Measurements from ENCODE around the gene MLF2.

The MLF2 gene

DNA sequence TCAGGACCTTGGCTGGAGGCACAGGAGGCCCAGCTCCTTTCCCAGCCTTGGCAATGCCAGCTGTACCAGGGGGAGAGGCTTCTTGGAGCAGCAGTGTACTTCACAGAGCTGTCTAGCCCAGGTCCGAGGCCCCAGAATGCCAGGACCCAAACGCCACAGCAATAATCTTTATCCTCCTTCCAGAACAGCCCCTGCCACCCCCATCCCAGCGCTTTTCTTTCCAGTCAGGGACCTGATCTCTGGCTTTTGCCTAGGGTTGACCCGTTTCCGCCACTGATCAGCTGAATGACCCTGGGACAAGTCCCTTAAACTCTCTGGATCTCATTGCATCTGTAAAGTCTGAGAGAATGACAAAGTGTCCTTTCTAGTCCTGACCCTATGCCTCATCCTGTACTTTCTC is 24.4 kb upstream of the MLF2 start:
- no peak for DNase-seq

DNA sequence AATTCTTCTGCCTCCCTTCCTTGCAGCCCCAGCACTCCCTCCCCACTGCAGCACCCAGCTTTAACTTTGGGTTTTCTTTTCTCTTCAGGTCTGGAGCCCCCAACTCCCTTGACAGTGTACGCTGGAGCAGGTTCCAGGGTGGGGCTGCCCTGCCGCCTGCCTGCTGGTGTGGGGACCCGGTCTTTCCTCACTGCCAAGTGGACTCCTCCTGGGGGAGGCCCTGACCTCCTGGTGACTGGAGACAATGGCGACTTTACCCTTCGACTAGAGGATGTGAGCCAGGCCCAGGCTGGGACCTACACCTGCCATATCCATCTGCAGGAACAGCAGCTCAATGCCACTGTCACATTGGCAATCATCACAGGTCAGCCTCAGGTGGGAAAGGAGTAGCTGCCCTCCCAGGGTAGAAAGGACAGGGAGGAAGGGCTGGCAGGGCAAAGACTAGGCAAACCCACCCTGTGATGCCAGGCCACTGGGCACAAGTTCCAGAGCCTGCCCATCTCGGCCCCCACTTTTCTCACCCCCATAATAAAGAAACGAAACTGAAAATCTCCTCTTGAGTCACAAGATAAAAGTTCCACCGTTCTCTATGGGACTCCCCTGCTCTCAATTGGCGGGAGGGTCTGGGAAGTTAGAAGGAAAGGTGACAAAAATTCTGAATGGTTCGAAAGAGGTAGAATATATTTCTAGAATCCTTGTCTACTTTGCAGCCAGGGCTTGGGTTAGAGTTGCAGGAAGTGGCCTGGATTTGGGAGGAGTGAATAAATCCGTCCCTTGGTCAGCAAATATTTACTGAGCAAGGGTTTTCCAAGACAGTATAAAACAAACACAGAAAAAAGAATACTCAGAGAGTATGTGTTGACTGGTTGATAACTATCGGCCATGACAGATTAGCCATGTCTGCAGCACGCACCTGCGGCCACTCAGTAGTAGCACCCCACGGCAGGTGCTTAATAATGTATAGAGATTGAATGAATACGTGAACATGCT is 22.5 kb upstream of the MLF2 start:
- DNase-seq = no peak

DNA sequence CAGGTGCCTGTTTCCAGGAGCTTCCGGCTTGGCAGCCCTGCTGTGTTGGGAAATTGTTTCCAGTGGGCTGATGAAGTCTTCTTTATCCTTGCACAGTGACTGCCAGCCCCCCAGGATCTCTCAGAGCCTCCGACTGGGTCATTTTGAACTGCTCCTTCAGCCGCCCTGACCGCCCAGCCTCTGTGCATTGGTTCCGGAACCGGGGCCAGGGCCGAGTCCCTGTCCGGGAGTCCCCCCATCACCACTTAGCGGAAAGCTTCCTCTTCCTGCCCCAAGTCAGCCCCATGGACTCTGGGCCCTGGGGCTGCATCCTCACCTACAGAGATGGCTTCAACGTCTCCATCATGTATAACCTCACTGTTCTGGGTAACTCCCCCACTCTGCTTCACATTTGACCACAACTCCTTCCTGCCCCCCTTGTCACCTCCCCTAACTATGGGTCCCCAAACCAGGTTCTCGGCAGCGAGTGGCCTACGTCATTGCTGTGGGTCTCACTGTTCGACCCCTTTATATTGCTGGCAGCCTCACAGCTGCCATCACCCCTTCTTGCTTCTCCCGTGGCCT is 21.6 kb upstream of the MLF2 start:
- DNase-seq = no peak

DNA sequence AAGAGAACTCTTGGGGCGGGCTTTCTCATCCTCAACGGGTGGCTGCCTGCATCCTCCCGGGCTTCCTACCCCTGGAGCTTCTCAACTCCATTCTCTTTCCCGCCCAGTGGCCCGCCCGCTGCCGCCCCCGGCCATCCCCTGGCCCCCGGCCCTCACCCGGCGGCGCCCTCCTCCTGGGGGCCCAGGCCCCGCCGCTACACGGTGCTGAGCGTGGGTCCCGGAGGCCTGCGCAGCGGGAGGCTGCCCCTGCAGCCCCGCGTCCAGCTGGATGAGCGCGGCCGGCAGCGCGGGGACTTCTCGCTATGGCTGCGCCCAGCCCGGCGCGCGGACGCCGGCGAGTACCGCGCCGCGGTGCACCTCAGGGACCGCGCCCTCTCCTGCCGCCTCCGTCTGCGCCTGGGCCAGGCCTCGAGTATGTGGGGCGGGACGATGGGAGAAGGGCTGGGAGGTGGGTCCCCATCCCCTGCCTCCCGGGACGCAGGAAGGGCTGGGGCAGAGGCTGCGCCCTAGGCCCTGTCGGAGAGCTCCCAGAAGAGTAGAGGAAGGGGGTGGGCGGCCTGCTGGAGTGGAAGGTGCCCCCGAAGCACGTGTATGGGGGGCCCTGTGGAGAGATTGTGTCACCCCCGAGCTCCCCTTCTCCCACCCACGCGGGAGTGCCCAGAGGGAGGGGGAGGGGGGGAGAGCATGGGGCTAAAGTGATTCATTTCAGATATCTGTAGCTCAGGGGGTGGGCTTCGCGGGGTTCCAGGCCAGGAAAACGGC is 20.8 kb upstream of the MLF2 start:
- DNase-seq = no peak

DNA sequence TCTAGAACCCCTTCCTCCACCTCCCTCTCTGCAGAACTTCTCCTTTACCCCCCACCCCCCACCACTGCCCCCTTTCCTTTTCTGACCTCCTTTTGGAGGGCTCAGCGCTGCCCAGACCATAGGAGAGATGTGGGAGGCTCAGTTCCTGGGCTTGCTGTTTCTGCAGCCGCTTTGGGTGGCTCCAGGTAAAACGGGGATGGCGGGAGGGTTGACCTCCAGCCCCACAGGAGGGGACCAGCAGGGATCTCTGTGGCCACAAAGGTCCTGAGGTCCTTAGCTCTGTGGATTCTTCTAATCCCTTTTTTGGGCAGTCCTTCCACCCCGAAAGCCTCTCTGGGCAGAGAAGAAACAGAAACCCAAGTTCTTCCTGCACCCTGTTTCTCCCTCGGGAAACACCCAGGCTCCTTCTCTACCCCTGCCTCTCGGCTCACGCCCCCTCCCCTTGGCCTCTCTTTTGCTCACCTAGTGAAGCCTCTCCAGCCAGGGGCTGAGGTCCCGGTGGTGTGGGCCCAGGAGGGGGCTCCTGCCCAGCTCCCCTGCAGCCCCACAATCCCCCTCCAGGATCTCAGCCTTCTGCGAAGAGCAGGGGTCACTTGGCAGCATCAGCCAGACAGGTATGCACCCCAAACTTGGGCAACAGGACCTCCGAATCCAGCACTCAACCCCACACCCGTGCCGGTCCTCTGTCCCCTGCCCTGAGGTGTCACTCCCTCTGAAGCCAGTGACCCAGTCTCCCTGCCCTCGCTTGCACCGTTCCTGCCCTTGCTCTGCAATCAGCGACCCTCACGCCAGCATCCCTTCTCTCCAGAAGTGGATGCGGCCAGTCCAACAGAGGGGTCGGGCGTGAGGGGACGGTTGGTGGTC is 20.0 kb upstream of the MLF2 start:
- no peak for DNase-seq

DNA sequence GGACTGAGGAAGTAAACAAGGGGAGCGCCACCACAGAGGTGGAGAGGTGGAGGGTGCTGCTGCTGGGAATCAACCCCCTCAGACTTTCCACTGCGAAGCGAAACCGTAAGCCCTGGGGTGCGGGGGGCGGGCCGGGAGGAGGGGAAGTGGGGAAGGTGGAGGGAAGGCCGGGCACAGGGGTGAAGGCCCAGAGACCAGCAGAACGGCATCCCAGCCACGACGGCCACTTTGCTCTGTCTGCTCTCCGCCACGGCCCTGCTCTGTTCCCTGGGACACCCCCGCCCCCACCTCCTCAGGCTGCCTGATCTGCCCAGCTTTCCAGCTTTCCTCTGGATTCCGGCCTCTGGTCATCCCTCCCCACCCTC is 19.4 kb upstream of the MLF2 start, which contains the start of gene LAG3:
Gene LAG3, plus strand, starts transcription at position 190 of the 365 bp plus-strand sequence. CDS start 333 bp downstream, outside the sequence.
- no peak for DNase-seq

DNA sequence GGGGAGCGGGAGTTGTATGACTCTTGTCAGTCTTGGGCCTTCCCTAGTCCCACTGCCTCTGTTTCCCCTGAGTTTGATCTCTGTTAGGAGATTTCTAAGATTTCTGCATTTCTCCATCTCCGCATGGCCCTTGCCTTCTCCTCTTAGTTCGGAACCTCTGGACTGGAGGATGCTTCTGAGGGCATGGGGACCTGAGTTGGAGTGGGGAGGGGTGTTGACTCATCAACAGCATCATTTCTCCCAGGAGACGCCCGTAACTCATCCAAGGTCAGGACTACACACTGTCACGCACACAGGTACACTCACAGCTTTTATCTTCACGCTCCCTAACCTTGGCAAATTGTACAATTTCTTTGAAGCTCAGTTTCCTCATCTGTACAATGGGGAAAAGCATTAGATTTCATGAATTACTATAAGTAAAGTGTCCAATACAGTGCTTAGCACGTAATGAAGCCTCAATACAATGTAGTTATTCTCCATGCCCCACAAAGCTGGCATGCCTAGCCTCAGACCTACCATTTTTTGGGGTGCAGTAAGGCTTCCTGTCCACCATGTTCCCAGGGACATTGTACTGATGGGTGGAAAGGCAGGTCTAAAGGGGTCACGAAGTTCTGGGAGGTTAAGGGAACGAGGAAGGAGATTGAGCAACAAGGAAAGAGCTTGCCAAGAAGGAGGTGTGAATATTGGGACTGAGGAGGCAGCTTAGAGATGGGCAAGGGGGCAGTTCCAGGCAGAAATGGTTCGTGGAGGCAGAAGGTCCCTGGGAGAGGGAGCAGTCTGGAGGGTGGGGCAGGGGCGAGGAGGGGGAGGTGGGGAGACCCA is 18.8 kb upstream of the MLF2 start:
- no peak for DNase-seq

DNA sequence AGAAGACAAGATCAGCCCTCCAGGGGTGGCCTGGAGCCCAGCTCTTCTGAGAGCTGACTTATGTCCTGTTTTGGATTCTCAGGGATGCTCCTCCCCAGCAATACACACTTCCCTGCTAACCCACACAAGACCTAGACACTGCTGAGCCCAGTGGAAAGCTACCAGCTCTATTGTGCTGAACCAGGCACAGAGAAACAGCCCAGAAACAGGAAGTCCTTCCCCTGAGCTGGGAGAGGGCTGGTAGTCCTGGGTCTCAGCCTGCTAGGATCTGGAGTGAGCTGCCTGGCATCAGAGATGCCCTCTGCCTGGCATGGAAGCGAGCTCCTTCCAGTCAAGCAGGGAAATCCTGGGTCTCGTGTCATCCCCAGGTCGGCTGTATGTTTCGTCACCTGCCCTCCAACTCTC is 18.2 kb upstream of the MLF2 start:
- no peak for DNase-seq

DNA sequence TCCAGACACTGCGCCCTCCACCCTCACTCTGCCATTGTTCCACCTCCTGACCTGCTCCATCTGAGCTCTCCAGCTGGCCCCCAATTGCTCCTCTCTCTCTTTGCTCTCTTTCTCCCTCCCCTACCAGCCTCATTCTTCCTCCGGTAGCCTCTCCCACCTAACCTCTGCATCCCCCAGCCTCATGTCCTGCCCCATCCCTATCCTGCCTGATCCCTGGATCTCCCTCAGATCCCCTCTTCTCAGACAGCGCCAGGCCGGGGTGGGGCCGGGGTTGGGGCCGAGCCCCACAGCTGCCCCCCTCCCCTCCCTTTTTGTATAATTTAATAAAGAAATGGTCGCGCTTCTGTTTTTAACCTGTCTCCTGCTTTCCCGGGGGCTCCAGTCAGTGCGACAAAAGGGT is 17.7 kb upstream of the MLF2 start:
- no peak for DNase-seq

DNA sequence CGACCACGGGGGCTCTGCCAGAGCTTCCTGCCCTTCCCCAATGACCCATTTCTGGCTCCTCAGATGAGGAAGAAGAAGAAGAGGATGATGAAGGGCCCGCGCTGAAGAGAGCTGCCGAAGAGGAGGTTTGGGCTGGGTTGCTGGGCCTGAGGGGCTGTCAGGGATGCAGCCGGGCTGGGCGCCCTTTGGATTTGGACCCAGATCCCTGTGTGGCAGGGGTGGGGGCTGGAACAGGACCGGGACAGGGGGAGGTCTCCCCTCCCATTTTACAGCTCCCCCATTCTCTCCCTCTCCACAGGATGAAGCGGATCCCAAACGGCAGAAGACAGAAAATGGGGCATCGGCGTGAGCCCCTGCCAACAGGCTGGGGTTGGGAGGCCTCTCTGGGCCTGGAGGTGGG is 17.2 kb upstream of the MLF2 start:
- DNase-seq = no peak

DNA sequence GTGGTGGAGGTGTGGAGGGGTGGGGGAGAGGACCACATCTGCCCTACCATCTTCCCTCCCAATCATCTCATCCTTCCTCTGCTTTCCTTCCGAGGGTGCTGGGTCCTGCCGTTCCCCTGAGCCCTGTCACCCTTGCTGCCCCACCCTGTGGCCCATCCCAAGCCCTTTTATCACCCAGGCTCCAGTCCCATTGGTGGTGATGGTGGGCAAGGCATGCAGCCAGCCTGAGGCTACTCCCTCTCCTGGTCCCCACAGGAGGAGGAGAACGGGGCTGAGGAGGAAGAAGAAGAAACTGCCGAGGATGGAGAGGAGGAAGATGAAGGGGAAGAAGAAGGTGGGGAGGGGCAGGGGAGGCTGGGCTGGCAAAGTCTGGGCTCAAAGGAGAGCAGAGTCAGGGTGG is 16.7 kb upstream of the MLF2 start:
- no peak for DNase-seq

DNA sequence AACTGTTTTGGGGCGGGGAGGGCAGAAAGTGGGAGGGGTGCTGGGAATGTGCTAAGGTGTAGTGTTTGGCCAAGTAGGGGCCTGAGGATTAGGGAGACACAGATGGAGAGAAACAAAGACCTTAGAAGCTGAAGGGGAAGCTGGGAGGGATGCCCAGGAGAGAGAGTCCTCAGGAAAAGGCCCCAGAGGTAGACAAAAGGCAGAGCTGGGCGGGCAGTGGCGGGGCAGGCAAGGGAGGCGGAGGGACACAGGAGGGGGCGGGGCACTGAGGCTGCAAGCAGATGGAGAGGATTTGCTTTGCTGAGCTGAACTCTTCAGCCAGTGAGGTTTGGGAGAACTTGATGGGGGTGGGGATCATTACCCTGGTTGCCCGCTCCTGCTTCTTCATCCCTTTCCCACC is 16.0 kb upstream of the MLF2 start:
- no peak for DNase-seq

DNA sequence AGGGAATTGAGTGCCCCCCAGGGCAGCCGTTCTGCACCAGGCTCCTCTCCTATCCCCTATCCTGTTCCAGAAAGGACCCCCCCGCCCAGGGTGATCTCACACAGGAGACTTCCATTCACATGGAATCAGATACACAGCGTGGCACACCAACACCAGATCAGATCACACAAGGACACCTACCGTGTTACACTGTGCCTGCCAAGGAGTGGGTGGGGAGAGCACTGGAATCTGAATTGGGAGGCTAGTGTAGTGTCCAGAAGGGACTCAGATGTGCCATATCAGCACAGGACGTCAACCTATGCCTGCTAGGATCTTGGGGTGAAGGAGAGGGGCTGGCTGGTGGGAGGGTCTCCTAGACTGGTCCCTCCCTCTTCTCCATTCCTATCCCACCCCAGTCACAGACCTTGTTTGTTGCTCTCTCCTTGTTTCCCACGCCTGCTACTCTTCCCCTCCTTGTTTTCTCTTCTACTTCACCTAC is 15.5 kb upstream of the MLF2 start:
- no peak for DNase-seq

DNA sequence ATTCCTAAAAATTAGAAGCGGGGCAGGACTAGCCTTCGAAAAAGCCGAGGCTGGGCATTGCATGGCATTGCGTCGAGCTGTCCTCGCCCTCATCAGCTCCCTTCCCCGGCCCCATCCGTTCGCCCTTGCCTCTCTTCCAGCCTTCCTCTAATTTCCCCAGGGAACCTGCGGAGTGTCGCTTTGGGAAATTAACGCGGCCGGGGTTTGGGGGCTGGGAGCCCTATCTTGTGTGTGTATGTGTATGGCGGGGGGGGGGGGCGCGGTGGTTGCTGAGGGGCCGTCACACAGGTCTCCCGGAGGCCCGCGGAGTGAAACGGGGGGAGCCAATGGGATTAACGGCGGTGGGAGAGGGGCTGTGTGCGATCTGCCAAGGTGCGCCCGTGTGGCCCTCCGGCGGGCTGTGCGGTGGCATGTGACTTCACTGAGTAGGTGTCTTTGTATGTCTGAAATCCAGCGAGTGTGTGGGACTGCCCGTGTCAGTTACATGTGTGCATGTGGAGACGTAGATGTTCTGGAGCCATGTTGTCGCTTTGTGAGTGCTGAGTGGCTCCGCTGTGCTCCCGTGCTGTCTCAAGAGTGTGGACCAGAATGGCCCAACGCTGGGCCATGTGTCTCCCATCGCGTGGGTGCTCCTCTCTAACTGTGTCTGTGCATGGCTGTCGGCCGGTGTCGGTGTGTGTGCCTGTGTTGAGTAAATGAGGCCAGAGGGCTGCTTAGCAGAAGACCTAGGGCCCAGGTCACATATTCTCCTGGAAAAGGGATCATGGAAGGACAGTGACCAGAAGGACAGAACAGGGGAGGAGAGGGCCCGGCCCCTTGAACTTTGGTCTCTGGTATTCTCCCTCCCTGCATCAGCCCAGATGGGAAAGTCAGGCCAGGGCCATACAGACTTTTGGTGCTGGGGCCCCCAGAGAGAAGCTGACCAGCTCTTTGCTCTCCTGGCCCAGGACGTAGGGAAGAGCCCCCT is 14.7 kb upstream of the MLF2 start:
- no peak for DNase-seq

DNA sequence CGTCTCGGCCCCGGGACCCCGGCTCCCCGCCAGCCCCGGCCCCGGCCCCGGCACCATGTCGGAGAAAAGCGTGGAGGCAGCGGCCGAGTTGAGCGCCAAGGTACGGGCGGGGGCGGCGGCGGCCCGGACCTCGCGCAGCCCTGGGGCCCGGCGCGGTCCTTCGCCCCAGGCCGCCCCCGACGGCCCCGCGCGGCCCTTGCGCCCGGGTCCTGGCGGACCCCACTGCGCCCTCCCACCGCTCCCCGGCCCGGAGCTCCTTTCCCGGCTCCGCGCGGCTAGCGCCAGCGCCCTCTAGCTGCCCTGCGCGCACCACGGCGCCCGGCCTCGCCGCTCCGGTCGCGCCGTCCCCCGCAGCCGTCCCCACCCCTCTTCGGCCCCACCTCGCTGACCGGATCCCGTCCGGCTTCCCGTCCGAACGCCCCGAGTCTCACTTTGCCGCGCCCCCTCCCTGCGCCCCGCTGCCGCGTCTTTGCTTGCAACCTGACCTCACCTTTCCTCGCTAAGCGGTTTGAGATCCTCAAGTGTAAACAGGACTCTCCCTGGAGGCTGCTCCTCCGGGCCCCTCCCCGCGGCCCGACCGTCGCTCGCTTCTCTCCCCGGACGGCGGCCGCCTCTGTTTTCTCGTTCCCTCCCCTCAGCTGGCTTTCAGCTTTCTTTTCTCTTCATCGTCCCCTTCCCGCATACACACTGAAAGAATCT is 13.9 kb upstream of the MLF2 start:
- peak; percentile 72 for DNase-seq

DNA sequence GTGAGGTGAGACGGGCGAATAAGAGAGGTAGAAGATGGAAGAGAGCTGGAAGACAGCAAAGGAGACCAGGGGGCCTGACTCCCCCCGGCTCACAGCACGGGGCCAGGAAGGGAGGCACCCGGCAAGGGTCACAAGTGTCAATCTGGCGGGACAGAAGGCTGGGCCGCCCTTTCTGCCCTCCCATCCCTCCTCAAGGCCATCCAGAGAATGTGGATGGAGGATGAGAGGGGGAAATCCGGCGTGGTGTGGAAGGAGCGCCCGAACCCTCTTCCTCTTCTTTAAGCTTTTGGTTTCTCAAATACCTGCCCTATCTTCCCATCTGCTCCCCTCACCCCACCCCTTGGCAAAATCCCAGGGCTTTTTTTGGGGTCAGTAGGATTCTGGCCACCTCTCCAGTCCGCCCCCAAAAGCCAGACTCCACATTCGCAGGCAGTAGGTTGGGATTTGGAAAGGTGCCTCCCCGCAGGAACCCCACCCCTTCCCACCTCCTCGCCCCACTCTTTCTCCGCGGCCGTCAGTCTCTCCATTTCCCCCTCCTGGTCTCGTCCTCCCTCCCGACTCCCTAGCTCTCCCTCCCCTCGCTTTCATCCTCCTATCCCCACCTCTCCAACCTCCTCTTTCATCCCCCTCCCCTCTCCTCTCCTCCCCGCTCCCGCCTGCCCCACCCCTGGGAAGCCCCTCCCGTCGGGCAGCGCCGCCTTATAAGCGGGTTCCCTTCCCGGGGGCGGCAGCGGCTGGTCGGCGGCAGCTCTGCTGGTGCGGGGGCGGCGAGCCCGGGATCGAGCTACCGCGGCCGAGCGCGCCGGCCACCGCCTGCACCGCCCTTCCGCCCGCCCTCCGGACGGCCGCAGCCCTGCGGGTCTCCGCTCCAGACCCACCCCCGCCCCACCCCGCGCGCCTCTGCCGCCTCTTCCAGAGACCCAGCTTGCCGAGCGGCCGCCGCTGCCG is 13.0 kb upstream of the MLF2 start, which contains the start of gene PTMS:
Gene PTMS, plus strand, starts transcription at position 730 of the 948 bp plus-strand sequence. CDS start 343 bp downstream, outside the sequence.
- DNase-seq = peak; percentile 81

DNA sequence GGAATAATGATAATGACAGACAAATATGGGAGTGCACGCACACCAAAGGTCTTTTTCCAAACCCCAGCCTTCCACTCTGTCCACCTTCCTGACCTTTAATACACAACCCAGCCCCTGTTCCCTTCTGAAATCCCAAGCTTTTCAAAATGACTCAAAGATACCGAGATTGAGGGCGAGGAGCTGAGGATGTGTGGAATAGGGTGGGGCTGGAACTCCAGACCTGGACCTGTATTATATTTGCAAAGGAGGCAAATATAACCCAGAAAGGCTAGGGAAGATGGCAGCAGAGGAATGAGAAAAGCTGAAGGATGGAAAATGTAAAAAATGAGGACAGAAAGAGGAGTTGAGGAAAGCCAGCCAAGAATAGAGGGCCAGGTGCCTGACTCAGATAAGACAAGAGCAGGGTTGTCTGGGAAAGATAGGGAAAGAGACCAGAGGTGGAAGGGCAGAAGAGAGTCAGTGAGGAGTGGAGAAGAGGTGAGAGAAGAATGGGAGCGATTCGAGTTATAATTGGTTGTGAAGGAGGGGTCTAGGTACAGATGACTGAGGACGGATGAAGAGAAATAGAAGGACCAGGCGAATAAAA is 12.2 kb upstream of the MLF2 start:
- peak; percentile 16 for DNase-seq

Data from kidney glomerular epithelial cell (primary cell).